ENCODE measurements around the gene SLC37A3.

DNA sequence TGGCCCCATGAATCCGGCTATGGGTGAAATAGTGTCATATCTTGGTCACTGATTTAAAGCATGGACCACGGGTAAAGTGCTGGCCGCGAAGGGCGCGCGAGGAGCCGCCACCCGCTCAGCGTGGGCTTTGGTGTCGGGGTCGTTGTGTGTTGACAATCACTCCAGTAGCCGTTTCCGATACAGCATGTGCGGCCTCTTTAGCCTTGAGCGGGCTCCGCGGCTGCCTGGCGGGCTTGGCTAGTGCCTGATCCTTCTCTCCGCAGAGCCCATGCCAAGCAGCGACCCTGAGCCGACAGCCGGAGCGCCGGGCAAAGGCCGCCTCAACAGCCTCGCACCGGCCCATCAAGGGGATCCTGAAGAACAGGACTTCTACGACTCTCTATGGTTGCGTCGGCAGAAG is 105.9 kb downstream of the SLC37A3 start:
- TF ChIP-seq, protein P1, sequence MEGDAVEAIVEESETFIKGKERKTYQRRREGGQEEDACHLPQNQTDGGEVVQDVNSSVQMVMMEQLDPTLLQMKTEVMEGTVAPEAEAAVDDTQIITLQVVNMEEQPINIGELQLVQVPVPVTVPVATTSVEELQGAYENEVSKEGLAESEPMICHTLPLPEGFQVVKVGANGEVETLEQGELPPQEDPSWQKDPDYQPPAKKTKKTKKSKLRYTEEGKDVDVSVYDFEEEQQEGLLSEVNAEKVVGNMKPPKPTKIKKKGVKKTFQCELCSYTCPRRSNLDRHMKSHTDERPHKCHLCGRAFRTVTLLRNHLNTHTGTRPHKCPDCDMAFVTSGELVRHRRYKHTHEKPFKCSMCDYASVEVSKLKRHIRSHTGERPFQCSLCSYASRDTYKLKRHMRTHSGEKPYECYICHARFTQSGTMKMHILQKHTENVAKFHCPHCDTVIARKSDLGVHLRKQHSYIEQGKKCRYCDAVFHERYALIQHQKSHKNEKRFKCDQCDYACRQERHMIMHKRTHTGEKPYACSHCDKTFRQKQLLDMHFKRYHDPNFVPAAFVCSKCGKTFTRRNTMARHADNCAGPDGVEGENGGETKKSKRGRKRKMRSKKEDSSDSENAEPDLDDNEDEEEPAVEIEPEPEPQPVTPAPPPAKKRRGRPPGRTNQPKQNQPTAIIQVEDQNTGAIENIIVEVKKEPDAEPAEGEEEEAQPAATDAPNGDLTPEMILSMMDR (IDR thresholded peaks at IDR 0.05; ENCODE audit: low read depth, low read length), result no peak
- no peak for TF ChIP-seq EZH2phosphoT487 (IDR thresholded peaks at IDR 0.05; ENCODE audit: low read depth)
